Inferior parietal cortex (tissue), 1 donor: ENCODE results near the gene TCP11.
A peak's percentile ranks its signal among the peaks of the same experiment; 100 is the strongest.
"Not testable (repeated sequence)": the region's sequence is repeated elsewhere in the genome, so short reads cannot be mapped to it uniquely, and the experiment has no call there.

ENCODE experiments used
- DNase-seq: peaks from one replicate; pipeline ENCODE4 v3.0.0-alpha.2; 2016; ENCODE audit errors: extremely low spot score

TCP11 gene

DNA sequence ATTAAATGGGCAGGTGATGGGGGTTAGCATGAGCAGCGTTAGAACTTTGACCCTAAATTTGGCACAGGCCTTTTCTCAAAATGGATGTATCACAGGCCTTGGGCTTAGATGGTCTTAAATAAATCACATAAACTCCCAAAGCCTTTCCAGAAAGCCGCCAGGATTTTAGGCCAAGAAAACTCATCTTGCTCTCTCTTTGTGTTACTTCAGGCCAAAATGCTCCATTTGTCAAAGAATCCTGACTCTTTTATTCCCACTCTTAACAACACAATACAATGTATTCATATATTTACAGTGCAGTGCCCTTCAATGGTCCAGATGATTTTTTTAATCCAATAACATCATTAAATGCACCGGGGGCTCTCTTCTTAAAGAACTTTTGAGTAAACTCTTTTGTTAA lies 5.9 kb upstream of the TCP11 start:
- no peak for DNase-seq

GRCh38 chr6:35146453-35146852 lies 5.3 kb upstream of the TCP11 start:
- peak; percentile 52 for DNase-seq

DNA sequence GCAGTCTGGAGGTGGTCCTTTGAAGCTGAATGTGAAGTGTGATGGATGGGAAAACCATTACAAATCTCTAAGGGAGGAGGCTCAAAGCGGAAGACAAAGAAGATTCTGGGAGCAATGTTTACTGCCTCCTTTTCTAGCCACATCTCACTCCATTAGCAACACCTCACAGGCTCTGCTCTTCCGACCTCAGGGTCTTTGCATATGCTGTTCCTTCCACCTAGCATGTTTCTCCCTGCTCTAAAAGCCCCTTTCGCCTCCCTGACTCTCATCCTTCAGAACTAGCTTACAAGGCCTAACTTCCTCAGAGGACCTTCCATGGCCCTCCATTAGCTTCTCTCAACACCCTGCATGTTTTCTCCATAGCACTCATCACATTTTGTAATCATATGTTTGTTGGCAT lies 4.6 kb upstream of the TCP11 start:
- DNase-seq = no peak

DNA sequence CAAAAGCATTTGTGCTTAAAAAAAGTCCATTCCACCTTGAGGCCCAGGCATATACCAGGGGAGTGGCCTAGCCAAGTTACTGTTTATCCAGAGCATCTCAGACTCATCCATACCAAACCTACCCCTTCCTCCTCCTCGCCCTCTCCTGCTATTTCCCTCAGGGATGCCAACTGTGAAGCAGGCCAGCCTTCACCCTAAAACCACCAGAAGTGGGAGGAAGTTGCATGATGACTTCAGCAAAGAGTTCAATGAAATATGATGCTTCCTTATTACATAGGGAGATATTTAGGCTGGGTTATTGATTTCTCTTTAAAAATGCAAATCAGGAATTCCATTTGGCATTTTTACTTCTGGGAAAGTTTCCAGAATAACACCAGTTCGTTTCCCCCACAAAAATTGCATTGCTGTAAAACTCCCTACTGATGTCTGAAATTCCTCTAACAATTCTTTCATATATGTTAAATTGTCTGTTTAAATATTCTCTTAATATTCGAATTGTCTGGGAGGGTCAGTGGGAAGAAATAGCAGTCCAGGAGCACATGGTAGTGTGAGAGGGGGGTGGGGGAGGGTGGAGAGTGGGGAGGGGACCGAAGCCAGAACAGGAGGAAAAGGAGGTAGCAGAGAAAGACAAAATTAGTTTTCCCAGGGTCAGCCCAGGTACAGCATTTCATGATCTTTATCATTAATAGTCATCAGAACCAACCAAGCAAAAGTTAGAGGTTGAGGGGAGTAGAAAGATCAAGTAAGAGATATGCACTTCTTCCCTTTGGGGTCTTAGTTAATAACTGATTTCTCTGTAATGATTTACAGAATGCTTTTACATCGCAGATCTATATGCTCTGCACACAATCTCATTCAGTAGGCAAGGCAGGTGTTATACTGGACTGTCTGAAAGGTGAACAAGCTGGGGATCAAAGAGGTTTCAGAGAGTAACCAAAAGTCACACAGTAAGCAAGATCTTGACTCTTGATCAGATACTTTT lies 1.7 kb upstream of the TCP11 start:
- DNase-seq = no peak

DNA sequence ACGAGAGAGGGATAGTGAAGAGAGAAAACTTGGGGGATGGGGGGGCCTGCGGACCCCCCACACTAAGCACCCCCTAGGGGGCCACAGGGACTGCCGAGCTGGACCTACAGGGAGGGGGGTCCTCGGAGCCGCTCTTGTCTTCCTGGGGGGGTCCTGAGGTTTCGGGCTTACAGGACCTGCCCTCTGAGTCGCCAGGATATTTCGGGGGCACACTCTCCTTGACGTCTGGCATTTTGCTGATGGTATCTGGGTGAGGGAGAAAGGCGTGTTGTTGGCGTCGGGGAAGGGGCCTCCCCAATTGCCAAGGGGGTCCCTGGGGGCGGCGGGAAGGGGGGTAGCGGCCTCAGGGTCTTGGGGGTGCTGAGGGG lies 516 bp downstream of the TCP11 start:
- DNase-seq = no peak

DNA sequence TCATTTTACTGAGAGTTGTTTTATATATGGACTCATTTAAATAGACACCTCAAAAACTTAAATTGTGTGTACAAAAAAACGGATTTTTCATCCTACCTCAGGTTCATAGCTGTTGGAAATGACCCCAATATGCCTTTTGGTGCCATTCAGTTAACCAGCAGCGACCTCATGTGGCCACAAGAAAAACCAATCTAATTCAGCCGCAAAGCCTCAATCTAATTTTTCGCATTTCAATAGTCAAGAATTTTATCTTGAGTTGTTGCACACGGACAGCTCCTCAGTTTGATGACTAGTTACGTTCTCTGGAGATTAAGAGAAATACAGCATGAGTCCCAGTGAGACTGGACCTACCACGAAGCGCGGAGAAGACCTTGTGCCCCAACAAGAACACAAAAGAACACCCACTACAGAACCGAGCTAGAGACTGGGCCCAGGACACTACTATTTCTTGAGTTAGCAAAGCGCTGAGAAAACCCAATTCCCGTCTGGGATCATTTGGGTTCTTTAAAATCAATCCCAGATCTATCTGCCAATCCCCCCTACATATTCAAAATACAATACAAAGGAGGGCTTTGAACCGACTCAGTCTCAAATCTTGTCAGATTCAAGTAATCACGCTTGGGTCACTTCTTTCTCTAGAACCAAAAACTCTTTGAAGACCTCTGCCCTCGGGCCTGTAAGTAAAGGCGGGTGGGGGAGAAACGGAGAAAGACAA lies 1.1 kb downstream of the TCP11 start:
- DNase-seq = peak; percentile 85

- DNase-seq = no peak
Observed at GRCh38 chr6:35139470-35139869, 1.7 kb downstream of the TCP11 start.

GRCh38 chr6:35138191-35138590 lies 2.9 kb downstream of the TCP11 start:
- not testable (repeated sequence) for DNase-seq

GRCh38 chr6:35136185-35136584 lies 5.0 kb downstream of the TCP11 start:
- no peak for DNase-seq

DNA sequence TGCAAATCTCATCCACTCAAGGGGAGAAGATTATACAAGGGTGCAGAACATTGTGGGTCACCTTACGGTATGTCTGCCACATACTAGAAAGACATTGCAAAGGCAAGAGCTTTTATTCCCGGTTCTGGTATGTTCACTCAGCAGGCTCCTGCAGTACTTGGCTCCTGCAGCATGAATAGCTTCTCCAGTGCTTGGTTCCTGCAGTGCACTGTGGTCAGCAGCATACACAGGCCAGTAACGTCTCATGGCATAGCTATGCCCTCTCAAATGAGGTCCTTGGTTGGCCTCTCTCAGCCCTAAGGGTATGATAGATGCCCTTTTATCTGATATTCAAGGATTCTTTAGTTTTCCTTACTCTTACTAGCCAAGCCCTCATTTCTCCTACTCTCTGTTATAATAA lies 12.6 kb downstream of the TCP11 start:
- no peak for DNase-seq

DNA sequence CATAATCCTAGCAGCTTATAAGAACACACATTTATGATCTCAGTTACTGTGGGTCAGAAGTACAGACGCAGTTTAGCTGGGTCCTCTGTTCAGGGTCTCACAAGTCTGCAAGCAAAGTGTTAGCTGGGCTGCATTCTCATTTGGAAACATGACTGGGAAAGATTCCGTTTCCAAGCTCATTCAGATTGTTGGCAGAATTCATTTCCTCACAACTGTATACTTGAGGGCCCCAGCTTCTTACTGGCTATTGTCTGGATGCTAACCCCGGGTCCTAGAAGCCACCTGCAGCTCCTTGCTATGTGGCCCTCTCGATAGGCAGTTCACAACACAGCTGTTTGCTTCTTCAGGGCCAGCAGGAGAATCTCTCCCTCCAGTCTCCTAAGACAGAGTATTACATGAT lies 13.1 kb downstream of the TCP11 start:
- DNase-seq = no peak

DNA sequence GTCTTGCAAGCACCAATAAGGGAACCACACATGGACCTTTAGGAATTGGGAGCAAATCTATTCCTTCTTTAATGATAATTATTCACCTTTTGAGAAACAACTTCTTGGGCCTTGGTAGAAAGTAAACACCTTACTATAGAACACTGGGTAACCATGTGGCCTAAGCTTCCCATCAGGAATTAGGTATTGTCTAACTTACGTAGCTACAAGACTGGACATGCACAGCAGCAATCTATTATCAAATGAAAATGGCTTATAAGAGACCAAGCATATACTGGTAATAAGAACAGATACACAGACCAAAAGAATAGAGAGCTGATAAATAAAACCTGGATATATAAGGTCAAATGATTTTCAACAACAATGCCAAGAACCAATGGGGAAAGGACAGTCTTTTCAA lies 16.8 kb downstream of the TCP11 start:
- DNase-seq = no peak

GRCh38 chr6:35120746-35121145 lies 20.4 kb downstream of the TCP11 start:
- DNase-seq = no peak

DNA sequence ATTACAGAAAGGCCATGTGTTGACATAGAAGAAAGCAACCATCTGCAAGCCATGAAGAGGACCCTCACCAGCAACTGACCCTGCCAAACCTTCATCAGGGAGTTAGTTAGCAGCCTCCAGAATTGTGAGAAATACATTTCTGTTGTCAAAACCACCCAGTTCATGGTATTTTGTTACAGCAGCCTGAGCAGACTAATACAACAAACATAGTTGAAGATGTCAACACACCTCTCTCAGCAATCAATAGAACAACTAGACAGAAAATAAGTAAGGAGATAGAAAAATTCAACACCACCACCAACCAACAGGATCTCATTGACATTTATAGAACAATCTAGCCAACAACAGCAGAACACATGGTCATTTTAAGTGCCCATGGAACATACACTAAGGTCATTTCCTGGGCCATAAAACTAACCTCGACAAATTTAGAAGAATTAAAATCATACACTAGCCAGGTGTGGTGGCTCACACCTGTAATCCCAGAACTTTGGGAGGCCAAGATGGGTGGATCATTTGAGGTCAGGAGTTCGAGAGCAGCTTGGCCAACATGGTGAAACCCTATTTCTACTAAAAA lies 32.7 kb downstream of the TCP11 start:
- no peak for DNase-seq

DNA sequence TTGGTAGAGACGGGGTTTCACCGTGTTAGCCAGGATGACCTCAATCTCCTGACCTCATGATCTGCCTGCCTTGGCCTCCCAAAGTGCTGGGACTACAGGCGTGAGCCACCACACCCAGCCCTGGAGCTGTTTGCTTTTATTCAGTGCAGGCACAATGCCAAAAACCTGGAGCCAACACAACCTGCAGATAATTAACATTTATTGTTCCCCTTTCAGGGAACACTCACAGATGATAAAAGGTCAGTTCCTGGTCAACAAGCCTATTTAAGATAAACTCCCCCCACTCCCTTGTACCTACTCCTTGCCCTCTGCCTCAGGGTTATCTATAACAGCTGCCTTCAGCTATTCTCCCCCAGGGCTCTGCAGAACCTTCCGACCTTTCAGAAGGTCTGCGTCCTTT lies 33.4 kb downstream of the TCP11 start:
- DNase-seq = not testable (repeated sequence)

DNA sequence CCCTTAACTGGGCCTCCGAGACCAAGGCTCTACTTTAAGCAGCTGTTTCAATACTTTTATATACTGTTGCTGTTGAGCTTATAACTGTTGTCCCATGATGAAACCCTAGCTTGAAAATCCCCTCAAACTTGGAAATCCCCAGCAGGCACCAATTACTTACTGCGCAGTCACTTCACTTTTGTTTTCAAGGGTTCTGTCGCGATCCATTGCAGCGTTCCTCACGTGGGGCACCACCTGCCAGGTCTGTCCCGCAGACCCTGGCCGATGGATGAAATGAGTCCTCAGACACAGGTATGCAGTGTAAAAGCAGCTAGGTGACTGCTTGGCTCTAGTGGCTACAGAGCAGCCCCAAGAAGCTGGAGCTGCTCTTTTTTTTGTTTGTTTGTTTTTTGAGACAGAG lies 33.9 kb downstream of the TCP11 start:
- DNase-seq = not testable (repeated sequence)

- DNase-seq = not testable (repeated sequence)
Observed at GRCh38 chr6:35106061-35106460, 35.1 kb downstream of the TCP11 start.

- no peak for DNase-seq
Observed at GRCh38 chr6:35105078-35105477, 36.1 kb downstream of the TCP11 start.

DNA sequence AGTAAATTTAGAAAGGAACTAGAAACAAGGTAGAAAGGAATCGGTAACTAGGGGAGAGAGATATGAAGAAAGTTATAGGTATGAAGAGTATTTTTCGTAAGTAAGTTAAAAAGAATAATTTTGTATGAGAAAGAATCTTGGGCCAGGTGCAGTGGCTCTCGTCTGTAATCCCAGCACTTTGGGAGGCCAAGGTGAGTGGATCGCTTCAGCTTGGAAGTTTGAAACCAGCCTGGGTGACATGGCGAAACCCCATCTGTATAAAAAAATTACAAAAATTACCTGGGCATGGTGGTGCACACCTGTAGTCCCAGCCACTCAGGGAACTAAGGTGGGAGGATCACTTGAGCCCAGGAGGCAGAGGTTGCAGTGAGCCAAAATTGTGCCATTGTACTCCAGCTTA lies 42.0 kb downstream of the TCP11 start:
- DNase-seq = no peak

- no peak for DNase-seq
Observed at GRCh38 chr6:35096129-35096862, 44.8 kb downstream of the TCP11 start.

- no peak for DNase-seq
Observed at GRCh38 chr6:35094183-35094582, 47.0 kb downstream of the TCP11 start.

- DNase-seq = no peak
Observed at GRCh38 chr6:35093783-35094182, 47.4 kb downstream of the TCP11 start.
